PC-3 (cell line): ENCODE data around the gene SPR. TPM values are rescaled to one million over a fixed set of nuclear protein-coding genes. Genes with fewer than 3 reads are reported as not detected.
A peak's percentile ranks its signal among the peaks of the same experiment; 100 is the strongest.

Experiments used
- ATAC-seq: fragments of 200-7000 bp; cut with Tn5 transposase; 2 replicates; pipeline ENCODE4 v1.9.1; 2020; ENCODE audit warnings: mild to moderate bottlenecking, moderate library complexity
- BruUV-seq: library from RNA; stranded (reverse); fragments of 400-500 nt; replicated peaks from 2 replicates; lab custom pipeline; 2021; lab: Mats Ljungman, UMichigan
- CTCF ChIA-PET: fragments of 300-600 bp; sonication (Branson Sonifier 250); formaldehyde crosslinking; loops from one replicate; lab custom pipeline; 2022; ENCODE audit warnings: antibody characterized with exemption; lab: Charles Lee
- POLR2A ChIA-PET: fragments of 300-600 bp; sonication (Branson Sonifier 250); formaldehyde crosslinking; loops from one replicate; lab custom pipeline; 2022; ENCODE audit warnings: antibody characterized with exemption; ENCODE audit not compliant: unreplicated experiment; lab: Charles Lee
- DNase-seq: peaks from one replicate; pipeline ENCODE4 v3.0.0-alpha.2; 2015
- H2AFZ ChIP-seq: fragments of 300-600 bp; sonication (generic); 2 replicates; pipeline ENCODE4 v1.6.0; 2016; ENCODE audit warnings: antibody characterized with exemption, low read length
- H3F3A ChIP-seq: fragments of 300-600 bp; sonication (generic); one replicate; pipeline ENCODE4 v1.6.0; 2017; ENCODE audit warnings: antibody characterized with exemption, low read length, control low read depth, mild to moderate bottlenecking; ENCODE audit not compliant: unreplicated experiment
- H3K27ac ChIP-seq: fragments of 300-600 bp; sonication (generic); 2 replicates; pipeline ENCODE4 v1.5.1; 2016; ENCODE audit warnings: mild to moderate bottlenecking, low read length
- H3K27me3 ChIP-seq: fragments of 300-600 bp; sonication (generic); 2 replicates; pipeline ENCODE4 v1.6.1; 2016; ENCODE audit warnings: low read length, mixed read lengths
- H3K36me3 ChIP-seq: fragments of 300-600 bp; sonication (generic); 2 replicates; pipeline ENCODE4 v1.6.1; 2016; ENCODE audit warnings: low read depth, mixed run types, low read length, mixed read lengths
- H3K4me1 ChIP-seq: fragments of 300-600 bp; sonication (generic); 2 replicates; pipeline ENCODE4 v1.5.1; 2016; ENCODE audit warnings: low read length; ENCODE audit not compliant: insufficient read depth
- H3K4me2 ChIP-seq: fragments of 300-600 bp; sonication (generic); 2 replicates; pipeline ENCODE4 v1.6.0; 2016; ENCODE audit warnings: low read length
- H3K4me3 ChIP-seq: fragments of 300-600 bp; sonication (generic); 2 replicates; pipeline ENCODE4 v1.5.1; 2016; ENCODE audit warnings: mild to moderate bottlenecking, low read length, mixed read lengths
- H3K79me2 ChIP-seq: fragments of 300-600 bp; sonication (generic); 2 replicates; pipeline ENCODE4 v1.6.1; 2017; ENCODE audit warnings: low read length, mixed read lengths
- H3K9ac ChIP-seq: fragments of 300-600 bp; sonication (generic); 2 replicates; pipeline ENCODE4 v1.6.0; 2016; ENCODE audit warnings: mild to moderate bottlenecking, low read length
- H3K9me2 ChIP-seq: fragments of 300-600 bp; sonication (generic); replicated peaks from 2 replicates; pipeline ENCODE4 v1.6.1; 2016; ENCODE audit warnings: mixed run types, low read length, mixed read lengths
- H3K9me3 ChIP-seq: fragments of 300-600 bp; sonication (generic); 2 replicates; pipeline ENCODE4 v1.6.1; 2016; ENCODE audit warnings: low read length, mixed read lengths
- H4K20me1 ChIP-seq: fragments of 300-600 bp; sonication (generic); 2 replicates; pipeline ENCODE4 v1.6.1; 2016; ENCODE audit warnings: low read length, mixed read lengths
- CTCF ChIP-seq: fragments of 300-600 bp; sonication (generic); conservative IDR thresholded peaks from 2 replicates; pipeline ENCODE4 v1.5.1; 2017; ENCODE audit warnings: antibody characterized with exemption, low read depth, mild to moderate bottlenecking, low read length
- EZH2 ChIP-seq: fragments of 300-600 bp; sonication (generic); IDR thresholded peaks from one replicate; pipeline ENCODE4 v1.6.1; 2017; ENCODE audit warnings: antibody characterized with exemption, mild to moderate bottlenecking, low read length; ENCODE audit not compliant: unreplicated experiment
- EZH2phosphoT487 ChIP-seq: fragments of 300-600 bp; sonication (generic); IDR thresholded peaks from 2 replicates; pipeline ENCODE4 v1.6.1; 2018; ENCODE audit warnings: mild to moderate bottlenecking, antibody characterized with exemption, low read length, borderline replicate concordance
- intact Hi-C: fragments of 100-400 bp; cut with micrococcal nuclease; formaldehyde crosslinking; loops from 2 replicates; pipeline ENCODE4 v1.9.0; 2023
- total RNA-seq: library from RNA; depleted of rRNA; stranded (reverse); fragments of >200 nt; gene quantifications from 2 replicates; pipeline ENCODE4 v1.2.3, GENCODE V29; 2014

SPR gene
- total RNA-seq, 1 experiment from 2014 or later: 69.4 TPM

GRCh38 chr2:72871880-72872279 is 15.3 kb upstream of the SPR start:
- ATAC-seq: no peak
- no peaks in the 10 kb centered on the region for H3F3A ChIP-seq
- BruUV-seq: no TSS peak
- H3K79me2 ChIP-seq: no peaks in the 10 kb centered on the region
- no peak overlapping the region for H3K4me3 ChIP-seq
- peaks cover 20% of the 10 kb centered on the region; the same call in 1 of the 2 replicates for H3K27me3 ChIP-seq
- H3K4me2 ChIP-seq: no peak overlapping the region
- no peaks in the 10 kb centered on the region for H3K9me2 ChIP-seq
- no peak for DNase-seq
- CTCF ChIA-PET: no interaction called here
- POLR2A ChIA-PET: no interaction called here
- no peaks in the 10 kb centered on the region for H4K20me1 ChIP-seq
- no peaks in the 10 kb centered on the region for H3K36me3 ChIP-seq
- H3K9me3 ChIP-seq: no peaks in the 10 kb centered on the region
- H3K27ac ChIP-seq: no peak overlapping the region
- intact Hi-C loops: no loop called here
- no peaks in the 10 kb centered on the region for H3K4me1 ChIP-seq
- H3K9ac ChIP-seq: no peak overlapping the region
- TF ChIP-seq CTCF (no peak), EZH2phosphoT487 (no peak), EZH2 (no peak)
- no peak overlapping the region for H2AFZ ChIP-seq

GRCh38 chr2:72883356-72883962 is 3.7 kb upstream of the SPR start:
- H3K79me2 ChIP-seq: peaks cover 6% of the 10 kb centered on the region
- ATAC-seq: no peak
- CTCF ChIA-PET: no interaction called here
- H2AFZ ChIP-seq: no peak overlapping the region
- H3K4me3 ChIP-seq: no peak overlapping the region
- H3K9me2 ChIP-seq: no peaks in the 10 kb centered on the region
- peaks cover 5% of the 10 kb centered on the region; the same call in 1 of the 2 replicates for H4K20me1 ChIP-seq
- TF ChIP-seq EZH2: no peak
- no peak for TF ChIP-seq EZH2phosphoT487
- no peak for TF ChIP-seq CTCF
- DNase-seq: peak; percentile 53
- POLR2A ChIA-PET: no interaction called here
- no peak overlapping the region for H3K27ac ChIP-seq
- no peaks in the 10 kb centered on the region for H3K36me3 ChIP-seq
- H3K9me3 ChIP-seq: no peaks in the 10 kb centered on the region
- peaks cover 13% of the 10 kb centered on the region for H3K4me1 ChIP-seq
- no peaks in the 10 kb centered on the region for H3K27me3 ChIP-seq
- no peaks in the 10 kb centered on the region for H3F3A ChIP-seq
- no peak overlapping the region for H3K9ac ChIP-seq
- no TSS peak for BruUV-seq
- intact Hi-C loops: no loop called here
- H3K4me2 ChIP-seq: no peak overlapping the region

GRCh38 chr2:72886505-72887031 is 640 bp upstream of the SPR start:
- Histone ChIP-seq H3K27me3 (no peaks in the 10 kb centered on the region), H3K4me1 (peaks cover 26% of the 10 kb centered on the region), H3K9me3 (no peaks in the 10 kb centered on the region), H2AFZ (peak overlapping the region; percentile 100), H3K4me2 (peak overlapping the region; percentile 96), H3K27ac (no peak overlapping the region), H3K9ac (peak overlapping the region; percentile 74; the same call in 1 of the 2 replicates), H3F3A (no peaks in the 10 kb centered on the region), H3K79me2 (peaks cover 22% of the 10 kb centered on the region), H4K20me1 (peaks cover 19% of the 10 kb centered on the region; the same call in 1 of the 2 replicates), H3K9me2 (no peaks in the 10 kb centered on the region), H3K4me3 (peak overlapping the region; percentile 92), H3K36me3 (no peaks in the 10 kb centered on the region)
- ATAC-seq: no peak
- no TSS peak for BruUV-seq
- TF ChIP-seq EZH2 (no peak), CTCF (no peak), EZH2phosphoT487 (no peak)
- intact Hi-C loops: loop anchor here (2.0 to 5.0 kb wide), 3 partner anchors 24 to 1339 kb away; partner anchors contain the start of gene EMX1
- DNase-seq: no peak
- CTCF ChIA-PET: interaction anchor here (1.1 kb wide), 1 partner anchor 24 kb away, joined by 5 read pairs; no protein-coding TSS in a partner anchor
- POLR2A ChIA-PET: no interaction called here
